ENCODE measurements around the gene SSH2. TPM values are rescaled to one million over a fixed set of nuclear protein-coding genes. Genes with fewer than 3 reads are reported as not detected.

The SSH2 gene
- total and polyA plus RNA-seq, 2 experiments from 2014 or later, result 9.9 to 12.7 TPM

DNA sequence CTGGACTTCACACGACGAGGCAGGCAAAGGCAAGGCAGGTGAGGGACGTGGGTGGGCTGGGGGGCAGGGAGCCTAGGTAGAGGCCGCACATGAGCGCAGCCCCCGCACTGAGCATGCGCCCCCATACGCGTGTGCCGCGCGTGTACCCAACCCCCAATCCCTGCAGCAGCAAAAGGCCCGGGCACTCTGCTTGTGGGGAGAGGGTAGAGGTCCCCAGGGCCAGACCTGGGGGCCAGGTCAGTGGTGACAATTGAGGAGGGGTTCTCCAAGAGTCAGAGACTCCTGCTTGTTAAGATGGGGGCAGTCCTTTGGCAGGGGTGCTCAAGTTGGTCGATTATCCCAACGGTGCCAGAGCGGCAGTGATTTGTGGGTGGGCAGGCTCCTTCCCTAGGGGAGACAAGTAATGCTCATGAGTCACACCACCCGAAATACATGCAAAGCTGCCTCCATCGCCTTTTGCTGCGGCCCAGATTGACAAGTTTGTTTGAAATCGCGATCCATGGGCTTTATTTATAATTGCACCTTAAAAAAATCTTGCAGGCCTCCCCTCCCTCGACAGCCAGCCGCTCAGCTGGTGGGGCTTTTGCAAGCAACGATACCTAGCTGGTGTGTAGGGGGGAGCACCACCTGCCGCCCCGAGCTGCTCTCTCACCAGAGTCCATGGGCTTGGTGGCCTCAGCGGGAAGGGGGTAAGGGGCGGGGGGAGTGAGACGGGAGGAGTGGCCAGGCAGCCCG is 339.4 kb downstream of the SSH2 start:
- 47% methylated on average over 27 of the region's 30 CpGs for WGBS (ENCODE audit: low lambda C conversion rate, missing lambda C conversion rate)
- Histone ChIP-seq H3K79me2 (peaks cover 37% of the 10 kb centered on the region), H3K27me3 (no peaks in the 10 kb centered on the region), H3K36me3 (replicated peaks; ENCODE audit: insufficient read depth, low read depth) (no peaks in the 10 kb centered on the region), H3K4me2 (peak overlapping the region; percentile 95), H4K20me1 (ENCODE audit: insufficient read depth, poor library complexity, severe bottlenecking) (peaks cover 31% of the 10 kb centered on the region), H3K4me3 (peak overlapping the region; percentile 43), H3K9me3 (ENCODE audit: low read depth) (no peaks in the 10 kb centered on the region), H3K4me1 (ENCODE audit: insufficient read depth) (peaks cover 42% of the 10 kb centered on the region), H3K27ac (peak overlapping the region; percentile 45), H2AFZ (peak overlapping the region; percentile 91), H3K9me2 (replicated peaks; ENCODE audit: insufficient read depth) (no peaks in the 10 kb centered on the region)
- TF ChIP-seq, protein P1, sequence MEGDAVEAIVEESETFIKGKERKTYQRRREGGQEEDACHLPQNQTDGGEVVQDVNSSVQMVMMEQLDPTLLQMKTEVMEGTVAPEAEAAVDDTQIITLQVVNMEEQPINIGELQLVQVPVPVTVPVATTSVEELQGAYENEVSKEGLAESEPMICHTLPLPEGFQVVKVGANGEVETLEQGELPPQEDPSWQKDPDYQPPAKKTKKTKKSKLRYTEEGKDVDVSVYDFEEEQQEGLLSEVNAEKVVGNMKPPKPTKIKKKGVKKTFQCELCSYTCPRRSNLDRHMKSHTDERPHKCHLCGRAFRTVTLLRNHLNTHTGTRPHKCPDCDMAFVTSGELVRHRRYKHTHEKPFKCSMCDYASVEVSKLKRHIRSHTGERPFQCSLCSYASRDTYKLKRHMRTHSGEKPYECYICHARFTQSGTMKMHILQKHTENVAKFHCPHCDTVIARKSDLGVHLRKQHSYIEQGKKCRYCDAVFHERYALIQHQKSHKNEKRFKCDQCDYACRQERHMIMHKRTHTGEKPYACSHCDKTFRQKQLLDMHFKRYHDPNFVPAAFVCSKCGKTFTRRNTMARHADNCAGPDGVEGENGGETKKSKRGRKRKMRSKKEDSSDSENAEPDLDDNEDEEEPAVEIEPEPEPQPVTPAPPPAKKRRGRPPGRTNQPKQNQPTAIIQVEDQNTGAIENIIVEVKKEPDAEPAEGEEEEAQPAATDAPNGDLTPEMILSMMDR (IDR thresholded peaks at IDR 0.05; ENCODE audit: poor library complexity), result no peak
- TF ChIP-seq EZH2 (IDR thresholded peaks at IDR 0.05; ENCODE audit: borderline replicate concordance) (no peak), EZH2phosphoT487 (IDR thresholded peaks at IDR 0.05; ENCODE audit: low read depth, severe bottlenecking, unreplicated experiment) (no peak)
- no peak for DNase-seq (ENCODE audit: low spot score)

DNA sequence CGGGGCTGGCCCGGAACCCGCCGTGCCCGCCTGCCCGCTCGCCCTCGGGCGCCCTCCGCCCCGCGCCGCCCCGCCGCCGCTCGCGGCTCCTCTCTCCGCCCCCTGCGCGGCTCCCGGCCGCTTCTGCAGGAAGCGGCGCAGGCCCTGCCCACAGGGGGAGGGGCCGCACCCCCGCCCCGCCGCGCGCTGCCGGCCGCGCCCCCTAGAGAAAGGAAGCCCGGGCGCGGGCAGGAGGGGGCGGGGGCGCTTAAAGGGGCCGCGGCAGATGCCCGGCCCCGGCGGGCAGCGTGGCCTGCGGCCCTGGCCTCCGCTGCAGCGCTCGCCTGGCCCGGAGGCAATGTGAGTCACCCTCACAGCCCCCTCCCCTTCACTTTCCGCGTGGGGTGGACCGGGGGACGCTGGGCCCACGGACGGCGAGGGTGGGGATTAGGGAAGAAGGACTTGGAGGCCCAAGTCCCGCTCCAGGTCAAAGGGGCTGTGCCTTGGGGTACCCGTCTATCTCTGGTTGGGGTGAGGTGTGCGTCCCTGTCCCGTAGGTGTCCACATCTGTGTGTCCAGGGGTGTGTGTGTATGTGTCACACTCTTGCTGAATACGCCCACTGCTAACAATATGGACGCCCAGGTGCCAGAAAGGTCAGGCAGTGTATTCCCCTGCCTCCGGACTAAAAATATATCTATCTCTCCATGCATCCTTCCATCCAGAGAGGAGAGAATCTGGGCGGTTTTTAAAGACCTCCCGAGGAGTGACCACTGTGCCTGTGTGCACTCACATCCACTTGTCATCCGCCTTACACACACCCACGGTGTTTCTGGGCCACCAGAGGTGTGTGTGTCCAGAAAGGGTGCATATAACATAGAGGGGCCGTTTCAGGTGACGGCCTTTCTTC is 340.3 kb downstream of the SSH2 start, which contains the start of gene GIT1:
GIT1 (minus strand) TSS at position 125 of the 887 bp plus-strand sequence. CDS start 270 bp downstream, outside the sequence.
- 20% methylated on average over 34 of the region's 70 CpGs for WGBS (ENCODE audit: low lambda C conversion rate, missing lambda C conversion rate)
- Histone ChIP-seq H3K4me1 (ENCODE audit: insufficient read depth) (peaks cover 42% of the 10 kb centered on the region), H3K9me3 (ENCODE audit: low read depth) (no peaks in the 10 kb centered on the region), H2AFZ (peak within 1 kb of the TSS; percentile 91), H3K27ac (peak within 1 kb of the TSS; percentile 71), H3K9me2 (replicated peaks; ENCODE audit: insufficient read depth) (no peaks in the 10 kb centered on the region), H3K79me2 (peaks cover 41% of the 10 kb centered on the region), H3K4me2 (peak within 1 kb of the TSS; percentile 95), H3K4me3 (peak within 1 kb of the TSS; percentile 57), H3K36me3 (replicated peaks; ENCODE audit: insufficient read depth, low read depth) (no peaks in the 10 kb centered on the region), H4K20me1 (ENCODE audit: insufficient read depth, poor library complexity, severe bottlenecking) (peaks cover 31% of the 10 kb centered on the region), H3K27me3 (no peaks in the 10 kb centered on the region)
- TF ChIP-seq, protein P1 (IDR thresholded peaks at IDR 0.05; ENCODE audit: poor library complexity), result no peak
- TF ChIP-seq EZH2phosphoT487 (IDR thresholded peaks at IDR 0.05; ENCODE audit: low read depth, severe bottlenecking, unreplicated experiment) (no peak), EZH2 (IDR thresholded peaks at IDR 0.05; ENCODE audit: borderline replicate concordance) (no peak)
- peak; percentile 96 for DNase-seq (ENCODE audit: low spot score)

DNA sequence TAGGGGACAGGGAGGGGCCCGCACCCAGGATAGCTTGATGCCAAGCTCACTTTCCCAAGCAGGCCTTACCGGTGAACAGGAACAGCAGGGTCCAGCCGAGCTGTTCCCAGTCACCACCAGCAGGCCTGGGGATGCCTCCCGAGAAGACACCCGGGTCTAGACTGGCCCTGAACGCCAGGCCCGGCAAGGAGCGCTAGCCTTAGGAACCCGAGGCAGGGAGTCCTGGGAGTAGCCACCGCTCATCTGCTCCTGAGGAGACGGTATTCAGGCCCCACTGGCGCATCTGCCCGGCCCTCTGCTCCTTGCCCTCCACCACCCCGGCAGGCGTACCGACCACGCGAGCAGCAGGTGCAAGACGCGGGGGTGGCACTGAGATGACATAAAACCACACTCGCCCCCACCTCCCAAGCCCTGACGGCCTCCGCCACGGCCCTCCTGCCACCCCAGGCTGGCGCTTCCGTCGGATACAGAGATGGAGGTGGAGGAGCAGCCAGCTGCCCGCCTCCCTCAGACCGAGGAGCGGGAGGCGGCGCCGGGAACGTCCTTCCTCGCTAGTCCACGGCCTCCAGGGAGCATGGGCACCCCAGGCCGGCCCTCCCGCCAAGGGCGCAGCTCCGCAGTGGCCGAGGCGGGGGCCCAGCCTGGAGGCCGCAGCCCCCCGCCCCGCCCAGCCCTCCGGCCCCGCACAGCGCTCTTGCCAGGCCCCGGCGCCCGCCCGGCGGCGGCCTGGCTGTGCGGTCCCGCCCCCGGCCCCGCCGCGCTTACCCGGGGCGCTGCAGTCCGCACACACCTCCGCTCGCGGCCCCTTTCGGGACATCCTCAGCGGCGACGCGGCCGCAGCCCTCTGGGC is 341.2 kb downstream of the SSH2 start:
- H3K4me2 ChIP-seq, result peak overlapping the region; percentile 93
- no peaks in the 10 kb centered on the region for H3K9me3 ChIP-seq (ENCODE audit: low read depth)
- 3% methylated on average over 30 of the region's 72 CpGs for WGBS (ENCODE audit: low lambda C conversion rate, missing lambda C conversion rate)
- peak overlapping the region; percentile 45 for H3K4me3 ChIP-seq
- peaks cover 36% of the 10 kb centered on the region for H3K4me1 ChIP-seq (ENCODE audit: insufficient read depth)
- no peaks in the 10 kb centered on the region for H3K27me3 ChIP-seq
- peak overlapping the region; percentile 9 for H2AFZ ChIP-seq
- TF ChIP-seq, protein P1 (IDR thresholded peaks at IDR 0.05; ENCODE audit: poor library complexity), result no peak
- TF ChIP-seq EZH2 (IDR thresholded peaks at IDR 0.05; ENCODE audit: borderline replicate concordance), result no peak
- TF ChIP-seq EZH2phosphoT487 (IDR thresholded peaks at IDR 0.05; ENCODE audit: low read depth, severe bottlenecking, unreplicated experiment), result no peak
- peak overlapping the region; percentile 71 for H3K27ac ChIP-seq
- H4K20me1 ChIP-seq (ENCODE audit: insufficient read depth, poor library complexity, severe bottlenecking), result peaks cover 41% of the 10 kb centered on the region
- H3K9me2 ChIP-seq (replicated peaks; ENCODE audit: insufficient read depth), result no peaks in the 10 kb centered on the region
- DNase-seq (ENCODE audit: low spot score), result peak; percentile 67
- H3K36me3 ChIP-seq (replicated peaks; ENCODE audit: insufficient read depth, low read depth), result no peaks in the 10 kb centered on the region
- H3K79me2 ChIP-seq, result peaks cover 50% of the 10 kb centered on the region
